Testis (tissue), 2 donors: ENCODE measurements around the gene GRIK4.

Experiments used
- CTCF ChIP-seq, 3 experiments: fragments of 450-650 bp in 2 of 3; fragments of 200-600 bp in 1 of 3; sonication (generic) in 1 of 3; IDR thresholded peaks; one replicate each; pipeline ENCODE4 v1.5.1; 2016 to 2019; ENCODE audit warnings: antibody characterized with exemption in 3 of 3, mild to moderate bottlenecking in 2 of 3, moderate library complexity in 1 of 3
- POLR2A ChIP-seq: fragments of 450-650 bp; IDR thresholded peaks from one replicate; pipeline ENCODE4 v1.6.1; 2017; ENCODE audit warnings: antibody characterized with exemption, mild to moderate bottlenecking, moderate library complexity

- no peak for TF ChIP-seq POLR2A
- TF ChIP-seq CTCF (IDR thresholded peaks at IDR 0.05) = no peak
Measured at GRCh38 chr11:120688163-120688562, 176.6 kb downstream of the GRIK4 start.
